Astrocyte of the spinal cord (primary cell): ENCODE results near the gene NPHP4.
"Not testable (repeated sequence)": the region's sequence is repeated elsewhere in the genome, so short reads cannot be mapped to it uniquely, and the experiment has no call there.

Source experiments
- DNase-seq: peaks from one replicate; pipeline ENCODE4 v3.0.0; 2011; ENCODE audit warnings: low read depth, low spot score
- H3K4me3 ChIP-seq: 2 replicates; pipeline ENCODE4 v1.5.1; 2011; ENCODE audit warnings: low read depth, mild to moderate bottlenecking, low read length, moderate library complexity
- in situ Hi-C: cut with HindIII; loops from 2 replicates; pipeline ENCODE4 v1.10.0; 2017; ENCODE audit warnings: low sequenced_read_pairs
- TF ChIP-seq, protein P1 (sequence below): IDR thresholded peaks from 2 replicates; pipeline ENCODE4 v1.5.1; 2012; ENCODE audit warnings: low read depth, mild to moderate bottlenecking, low read length, inconsistent platforms

Gene NPHP4

DNA sequence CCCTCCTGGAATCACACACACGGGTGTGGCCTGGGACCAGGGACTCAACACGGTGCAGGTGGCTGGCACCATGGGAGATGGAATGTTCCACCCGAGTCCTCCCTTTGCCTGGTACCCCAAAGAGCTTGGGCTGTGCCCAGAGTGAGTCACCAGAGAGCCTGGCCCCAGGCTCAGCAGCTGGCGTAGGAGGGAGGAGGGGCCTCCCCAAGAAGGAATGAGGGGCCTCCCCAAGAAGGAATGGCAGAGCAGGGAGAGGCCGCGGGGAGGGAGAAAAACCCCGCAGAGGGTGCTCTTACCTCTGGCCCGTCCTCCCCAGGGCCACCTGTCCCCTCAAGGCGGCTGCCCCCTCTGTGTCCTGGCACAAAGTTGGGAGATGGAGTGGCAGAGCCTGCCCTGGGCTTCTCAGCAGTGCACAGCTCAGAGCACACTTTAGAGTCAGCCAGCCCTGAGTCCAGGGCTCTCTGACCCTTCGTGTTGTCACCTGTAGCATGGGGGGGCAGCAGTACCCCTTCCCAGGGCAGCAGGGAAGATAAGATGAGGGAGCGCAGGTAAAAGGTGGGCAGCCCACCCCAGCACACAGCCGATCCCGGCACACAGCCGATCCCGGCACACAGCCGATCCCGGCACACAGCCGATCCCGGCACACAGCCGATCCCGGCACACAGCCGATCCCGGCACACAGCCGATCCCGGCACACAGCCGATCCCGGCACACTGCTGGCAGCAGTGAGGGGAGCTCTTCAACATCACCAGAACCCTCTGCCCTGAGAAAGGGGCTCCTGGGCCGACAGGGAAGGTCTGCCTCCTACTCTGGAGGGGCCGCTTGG is 33.3 kb upstream of the NPHP4 start:
- TF ChIP-seq, protein P1, sequence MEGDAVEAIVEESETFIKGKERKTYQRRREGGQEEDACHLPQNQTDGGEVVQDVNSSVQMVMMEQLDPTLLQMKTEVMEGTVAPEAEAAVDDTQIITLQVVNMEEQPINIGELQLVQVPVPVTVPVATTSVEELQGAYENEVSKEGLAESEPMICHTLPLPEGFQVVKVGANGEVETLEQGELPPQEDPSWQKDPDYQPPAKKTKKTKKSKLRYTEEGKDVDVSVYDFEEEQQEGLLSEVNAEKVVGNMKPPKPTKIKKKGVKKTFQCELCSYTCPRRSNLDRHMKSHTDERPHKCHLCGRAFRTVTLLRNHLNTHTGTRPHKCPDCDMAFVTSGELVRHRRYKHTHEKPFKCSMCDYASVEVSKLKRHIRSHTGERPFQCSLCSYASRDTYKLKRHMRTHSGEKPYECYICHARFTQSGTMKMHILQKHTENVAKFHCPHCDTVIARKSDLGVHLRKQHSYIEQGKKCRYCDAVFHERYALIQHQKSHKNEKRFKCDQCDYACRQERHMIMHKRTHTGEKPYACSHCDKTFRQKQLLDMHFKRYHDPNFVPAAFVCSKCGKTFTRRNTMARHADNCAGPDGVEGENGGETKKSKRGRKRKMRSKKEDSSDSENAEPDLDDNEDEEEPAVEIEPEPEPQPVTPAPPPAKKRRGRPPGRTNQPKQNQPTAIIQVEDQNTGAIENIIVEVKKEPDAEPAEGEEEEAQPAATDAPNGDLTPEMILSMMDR = no peak
- DNase-seq = no peak
- H3K4me3 ChIP-seq = no peak overlapping the region
- in situ Hi-C loops = no loop called here

DNA sequence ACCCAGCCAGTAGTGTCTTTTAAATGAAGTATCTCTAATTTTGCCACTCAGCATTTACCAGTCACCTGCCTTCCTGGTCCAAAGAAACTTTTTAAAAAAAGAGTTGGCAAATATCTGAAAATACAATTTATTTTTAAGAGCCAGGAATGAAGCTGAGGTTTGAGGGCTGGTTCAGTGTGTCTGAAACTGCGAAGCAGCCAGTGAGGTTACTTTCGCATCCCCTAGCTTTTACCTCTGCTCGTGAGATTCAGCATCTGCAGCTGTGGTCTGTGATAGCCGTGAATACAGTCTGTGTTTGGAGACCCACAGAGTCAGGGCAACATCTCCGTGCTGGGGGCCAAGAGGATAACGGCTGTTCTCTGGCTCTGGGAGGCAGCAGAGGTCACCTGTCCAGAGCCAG is 32.2 kb upstream of the NPHP4 start:
- in situ Hi-C loops = no loop called here

DNA sequence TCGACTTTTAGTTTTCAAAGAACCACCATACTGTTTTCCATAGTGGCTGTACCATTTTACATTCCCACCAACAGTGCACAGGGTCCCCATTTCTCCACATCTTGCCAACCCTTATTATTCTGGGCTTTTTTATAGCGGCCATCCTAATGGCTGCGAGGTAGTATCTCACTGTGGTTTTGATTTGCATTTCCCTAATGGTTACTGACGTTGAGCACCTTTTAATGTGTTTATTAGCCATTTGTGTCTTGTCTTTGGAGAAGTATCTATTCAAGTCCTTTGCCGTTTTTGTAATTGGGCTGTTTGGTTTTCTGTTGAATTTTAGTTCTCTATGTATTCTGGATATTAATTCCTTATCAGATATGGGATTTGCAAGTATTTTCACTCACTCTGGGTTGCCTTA is 31.1 kb upstream of the NPHP4 start:
- in situ Hi-C loops = no loop called here
- no peak for DNase-seq
- TF ChIP-seq, protein P1 = no peak
- no peak overlapping the region for H3K4me3 ChIP-seq

More for the DNA sequence above, 32.2 kb upstream of the NPHP4 start:
- TF ChIP-seq, protein P1 = no peak
- DNase-seq = no peak
- no peak overlapping the region for H3K4me3 ChIP-seq

DNA sequence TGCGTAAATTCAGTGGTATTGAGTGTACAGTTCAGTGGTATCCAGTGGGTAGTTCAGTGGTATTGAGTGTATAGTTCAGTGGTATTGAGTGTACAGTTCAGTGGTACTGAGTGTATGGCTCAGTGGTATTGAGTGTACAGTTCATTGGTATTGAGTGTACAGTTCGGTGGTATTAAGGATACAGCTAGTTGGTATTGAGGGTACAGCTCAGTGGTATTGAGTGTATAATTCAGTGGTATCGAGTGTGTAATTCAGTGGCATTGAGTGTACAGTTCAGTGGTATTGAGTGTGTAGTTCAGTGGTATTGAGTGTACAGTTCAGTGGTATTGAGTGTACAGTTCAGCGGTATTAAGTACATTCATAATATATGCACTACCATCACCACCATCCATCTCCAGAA is 30.0 kb upstream of the NPHP4 start:
- in situ Hi-C loops = no loop called here
- TF ChIP-seq, protein P1 = no peak
- H3K4me3 ChIP-seq = no peak overlapping the region
- DNase-seq = no peak

DNA sequence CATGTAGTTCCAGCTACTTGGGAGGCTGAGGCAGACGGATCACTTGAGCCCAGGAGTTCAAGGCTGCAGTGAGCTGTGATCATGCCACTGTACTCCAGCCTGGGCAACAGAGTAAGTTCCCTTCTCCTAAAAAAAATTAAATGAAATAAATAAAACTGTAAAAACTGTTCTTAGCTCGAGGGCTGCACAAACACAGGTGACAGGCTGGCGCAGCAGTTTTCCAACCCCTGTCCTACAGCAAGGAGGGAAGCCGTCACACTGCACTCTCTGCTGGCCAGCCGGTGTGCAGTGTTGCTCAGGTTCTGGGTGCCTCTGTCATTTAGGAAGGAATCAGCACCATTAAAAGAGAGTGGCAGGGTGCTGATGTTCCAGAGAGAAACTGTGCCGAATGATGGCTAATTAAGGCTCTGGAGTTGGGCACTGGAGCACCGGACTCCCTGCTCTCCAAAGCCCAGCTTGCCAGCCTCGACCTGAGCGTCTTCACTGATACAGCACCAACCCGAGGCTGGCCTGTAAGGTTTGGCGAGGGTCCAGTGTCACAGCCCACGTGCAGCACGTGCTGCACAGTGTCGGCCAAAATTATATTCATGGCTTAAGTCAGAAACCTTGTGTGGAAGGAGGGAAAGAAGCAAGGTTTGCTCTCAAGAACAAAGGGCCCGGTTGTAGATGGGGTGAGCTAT is 27.1 kb upstream of the NPHP4 start:
- TF ChIP-seq, protein P1 = no peak
- H3K4me3 ChIP-seq = no peak overlapping the region
- DNase-seq = no peak
- in situ Hi-C loops = no loop called here

DNA sequence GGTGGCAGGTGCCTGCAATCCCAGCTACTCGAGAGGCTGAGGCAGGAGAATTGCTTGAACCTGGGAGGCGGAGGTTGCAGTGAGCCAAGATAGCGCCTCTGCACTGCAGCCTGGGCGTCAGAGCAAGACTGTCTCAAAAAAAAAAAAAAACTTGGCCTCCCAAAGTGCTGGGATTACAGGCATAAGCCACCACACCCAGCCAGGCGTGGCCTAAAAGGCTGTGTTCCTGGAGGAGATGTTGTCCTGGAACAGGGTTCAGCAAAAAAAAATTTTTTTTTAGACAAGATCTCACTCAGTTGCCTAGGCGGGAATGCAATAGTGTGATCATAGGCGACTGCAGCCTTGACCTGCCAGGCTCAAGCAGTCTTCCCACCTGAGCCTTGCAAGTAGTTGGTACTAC is 25.4 kb upstream of the NPHP4 start:
- H3K4me3 ChIP-seq, in situ Hi-C loops, DNase-seq: not testable (repeated sequence)
